GM18907 (cell line): ENCODE data around the gene FOXK2.
"Not testable (repeated sequence)": the region's sequence is repeated elsewhere in the genome, so short reads cannot be mapped to it uniquely, and the experiment has no call there.

Experiments
- ATAC-seq: cut with Tn5 transposase; IDR thresholded peaks from one replicate; pipeline ENCODE4 v1.9.1; 2021; ENCODE audit warnings: mild to moderate bottlenecking, moderate library complexity; ENCODE audit not compliant: unreplicated experiment

Gene FOXK2

GRCh38 chr17:82528484-82529265 is 9.1 kb downstream of the FOXK2 start:
- no peak for ATAC-seq

GRCh38 chr17:82529914-82530300 is 10.4 kb downstream of the FOXK2 start:
- ATAC-seq = no peak

- ATAC-seq = no peak
These were observed 11.9 kb downstream of the FOXK2 start for GRCh38 chr17:82531431-82531881.

GRCh38 chr17:82534401-82534812 is 14.9 kb downstream of the FOXK2 start:
- ATAC-seq = no peak

- no peak for ATAC-seq
These were observed 17.1 kb downstream of the FOXK2 start for GRCh38 chr17:82536512-82537201.

- not testable (repeated sequence) for ATAC-seq
These were observed 17.7 kb downstream of the FOXK2 start for GRCh38 chr17:82537228-82537627.

GRCh38 chr17:82539076-82539475 is 19.5 kb downstream of the FOXK2 start:
- not testable (repeated sequence) for ATAC-seq

GRCh38 chr17:82542439-82542838 is 22.9 kb downstream of the FOXK2 start:
- ATAC-seq = no peak

GRCh38 chr17:82544431-82545070 is 25.0 kb downstream of the FOXK2 start:
- ATAC-seq = no peak

- no peak for ATAC-seq
These were observed 25.5 kb downstream of the FOXK2 start for GRCh38 chr17:82545071-82545462.

- no peak for ATAC-seq
These were observed 28.4 kb downstream of the FOXK2 start for GRCh38 chr17:82547981-82548380.

- ATAC-seq = no peak
These were observed 29.3 kb downstream of the FOXK2 start for GRCh38 chr17:82548681-82549303.

GRCh38 chr17:82551779-82552457 is 32.4 kb downstream of the FOXK2 start:
- ATAC-seq = peak; percentile 68

GRCh38 chr17:82552580-82552979 is 33.0 kb downstream of the FOXK2 start:
- ATAC-seq = no peak

GRCh38 chr17:82553210-82553930 is 33.8 kb downstream of the FOXK2 start:
- ATAC-seq = no peak

- not testable (repeated sequence) for ATAC-seq
These were observed 38.0 kb downstream of the FOXK2 start for GRCh38 chr17:82557510-82557909.

GRCh38 chr17:82559566-82560251 is 40.2 kb downstream of the FOXK2 start:
- ATAC-seq = no peak

GRCh38 chr17:82560252-82560642 is 40.7 kb downstream of the FOXK2 start:
- no peak for ATAC-seq

- ATAC-seq = no peak
These were observed 41.4 kb downstream of the FOXK2 start for GRCh38 chr17:82560802-82561428.
